IPS-11a (cell line): ENCODE data around the gene PPM1H.
"Not testable (repeated sequence)": the region's sequence is repeated elsewhere in the genome, so short reads cannot be mapped to it uniquely, and the experiment has no call there.

Experiments
- H3K4me3 ChIP-seq: one replicate; pipeline ENCODE4 v1.5.1; 2013; ENCODE audit warnings: low read depth, low read length, control low read depth

The PPM1H gene

GRCh38 chr12:62739266-62740015, 195.5 kb downstream of the PPM1H start:
- H3K4me3 ChIP-seq, result no peak overlapping the region

- no peak overlapping the region for H3K4me3 ChIP-seq
These were observed 196.3 kb downstream of the PPM1H start for GRCh38 chr12:62738616-62739015.

- no peak overlapping the region for H3K4me3 ChIP-seq
These were observed 196.8 kb downstream of the PPM1H start for GRCh38 chr12:62738105-62738504.

- no peak overlapping the region for H3K4me3 ChIP-seq
These were observed 197.3 kb downstream of the PPM1H start for GRCh38 chr12:62737615-62738014.

GRCh38 chr12:62737188-62737587, 197.8 kb downstream of the PPM1H start:
- H3K4me3 ChIP-seq, result no peak overlapping the region

- no peak overlapping the region for H3K4me3 ChIP-seq
These were observed 198.4 kb downstream of the PPM1H start for GRCh38 chr12:62736596-62736995.

- no peak overlapping the region for H3K4me3 ChIP-seq
These were observed 202.0 kb downstream of the PPM1H start for GRCh38 chr12:62732861-62733427.

GRCh38 chr12:62731055-62731820, 203.7 kb downstream of the PPM1H start:
- H3K4me3 ChIP-seq, result no peak overlapping the region

GRCh38 chr12:62730649-62731048, 204.3 kb downstream of the PPM1H start:
- no peak overlapping the region for H3K4me3 ChIP-seq

- H3K4me3 ChIP-seq, result not testable (repeated sequence)
These were observed 205.1 kb downstream of the PPM1H start for GRCh38 chr12:62729579-62730544.

GRCh38 chr12:62728741-62729140, 206.2 kb downstream of the PPM1H start:
- no peak overlapping the region for H3K4me3 ChIP-seq

GRCh38 chr12:62726471-62726980, 208.4 kb downstream of the PPM1H start:
- no peak overlapping the region for H3K4me3 ChIP-seq

- H3K4me3 ChIP-seq, result no peak overlapping the region
These were observed 209.2 kb downstream of the PPM1H start for GRCh38 chr12:62725781-62726180.

GRCh38 chr12:62724947-62725451, 210.0 kb downstream of the PPM1H start:
- no peak overlapping the region for H3K4me3 ChIP-seq

GRCh38 chr12:62724285-62724684, 210.7 kb downstream of the PPM1H start:
- H3K4me3 ChIP-seq, result no peak overlapping the region

- H3K4me3 ChIP-seq, result no peak overlapping the region
These were observed 211.8 kb downstream of the PPM1H start for GRCh38 chr12:62722971-62723680.

- H3K4me3 ChIP-seq, result no peak overlapping the region
These were observed 214.2 kb downstream of the PPM1H start for GRCh38 chr12:62720661-62721330.

- no peak overlapping the region for H3K4me3 ChIP-seq
These were observed 214.9 kb downstream of the PPM1H start for GRCh38 chr12:62720025-62720424.

GRCh38 chr12:62718762-62719426, 216.1 kb downstream of the PPM1H start:
- no peak overlapping the region for H3K4me3 ChIP-seq
